Right atrium auricular region (tissue), 2 donors: ENCODE measurements around the gene CACNB4. TPM values are rescaled to one million over a fixed set of nuclear protein-coding genes. Genes with fewer than 3 reads are reported as not detected.

ENCODE experiments used
- DNase-seq: peaks from one replicate; pipeline ENCODE4 v3.0.0-alpha.2; 2019; ENCODE audit warnings: low spot score
- H3K27ac ChIP-seq, 2 donors: fragments of 200-600 bp; sonication (generic); 1 replicate in 1 of 2; 2 replicates in 1 of 2; pipeline ENCODE4 v1.5.1; 2016 to 2019
- H3K27me3 ChIP-seq, 2 donors: fragments of 200-600 bp; sonication (generic); one replicate each; pipeline versions ENCODE4 v1.5.1 to v1.6.0; 2017 to 2019
- H3K36me3 ChIP-seq: fragments of 200-600 bp; sonication (generic); one replicate; pipeline ENCODE4 v1.5.1; 2016
- H3K4me1 ChIP-seq, 2 donors: fragments of 200-600 bp; sonication (generic); one replicate each; pipeline versions ENCODE4 v1.5.1 to v1.6.0; 2017 to 2019
- H3K4me3 ChIP-seq, 2 donors: fragments of 200-600 bp; sonication (generic); 1 replicate in 1 of 2; 2 replicates in 1 of 2; pipeline ENCODE4 v1.5.1; 2017 to 2019; ENCODE audit warnings: mild to moderate bottlenecking in 1 of 2, moderate library complexity in 1 of 2
- H3K9me3 ChIP-seq, 2 donors: fragments of 200-600 bp; sonication (generic); one replicate each; pipeline ENCODE4 v1.5.1; 2019
- CTCF ChIP-seq, 2 donors: fragments of 200-600 bp; sonication (generic); IDR thresholded peaks; one replicate each; pipeline ENCODE4 v1.5.1; 2019; ENCODE audit warnings: antibody characterized with exemption in 2 of 2
- total RNA-seq, 2 donors: library from RNA; depleted of rRNA; stranded (reverse); fragments of >200 nt; gene quantifications; one replicate each; pipeline ENCODE4 v1.1.0, GENCODE V29; 2016

CACNB4 gene
- total RNA-seq, 2 donors from 2014 or later: 0.37 to 0.90 TPM

GRCh38 chr2:151904021-151904420, 194.8 kb downstream of the CACNB4 start:
- no peak overlapping the region for H3K4me3 ChIP-seq
- DNase-seq: no peak
- TF ChIP-seq CTCF (IDR thresholded peaks at IDR 0.05): no peak
- no peaks in the 10 kb centered on the region for H3K9me3 ChIP-seq
- H3K27me3 ChIP-seq: no peaks in the 10 kb centered on the region
- peaks cover 0 to 31% of the 10 kb centered on the region in 2 donors for H3K4me1 ChIP-seq
- H3K27ac ChIP-seq: no peak overlapping the region
- no peaks in the 10 kb centered on the region for H3K36me3 ChIP-seq

GRCh38 chr2:151902829-151903228, 196.0 kb downstream of the CACNB4 start:
- H3K27ac ChIP-seq: no peak overlapping the region
- no peaks in the 10 kb centered on the region for H3K36me3 ChIP-seq
- no peak for TF ChIP-seq CTCF (IDR thresholded peaks at IDR 0.05)
- no peaks in the 10 kb centered on the region for H3K9me3 ChIP-seq
- peaks cover 0 to 22% of the 10 kb centered on the region in 2 donors for H3K4me1 ChIP-seq
- no peak overlapping the region for H3K4me3 ChIP-seq
- H3K27me3 ChIP-seq: no peaks in the 10 kb centered on the region
- DNase-seq: no peak

- Histone ChIP-seq H3K9me3 (no peaks in the 10 kb centered on the region), H3K27me3 (no peaks in the 10 kb centered on the region), H3K4me3 (no peak overlapping the region), H3K4me1 (peaks cover 0 to 7% of the 10 kb centered on the region in 2 donors), H3K27ac (no peak overlapping the region), H3K36me3 (no peaks in the 10 kb centered on the region)
- no peak for TF ChIP-seq CTCF (IDR thresholded peaks at IDR 0.05)
- no peak for DNase-seq
Observed at GRCh38 chr2:151900331-151900730, 198.5 kb downstream of the CACNB4 start.

- H3K4me1 ChIP-seq: no peaks in the 10 kb centered on the region
- H3K9me3 ChIP-seq: no peaks in the 10 kb centered on the region
- no peaks in the 10 kb centered on the region for H3K27me3 ChIP-seq
- no peak overlapping the region for H3K4me3 ChIP-seq
- no peak for DNase-seq
- H3K27ac ChIP-seq: no peak overlapping the region
- TF ChIP-seq CTCF (IDR thresholded peaks at IDR 0.05): no peak
- no peaks in the 10 kb centered on the region for H3K36me3 ChIP-seq
Observed at GRCh38 chr2:151899156-151899555, 199.7 kb downstream of the CACNB4 start.

GRCh38 chr2:151891566-151892194, 207.2 kb downstream of the CACNB4 start:
- peak overlapping the region in 1 of 2 donors; percentile 16 for H3K4me3 ChIP-seq
- H3K9me3 ChIP-seq: no peaks in the 10 kb centered on the region
- no peaks in the 10 kb centered on the region for H3K27me3 ChIP-seq
- peaks cover 0 to 14% of the 10 kb centered on the region in 2 donors for H3K4me1 ChIP-seq
- TF ChIP-seq CTCF (IDR thresholded peaks at IDR 0.05): no peak
- no peaks in the 10 kb centered on the region for H3K36me3 ChIP-seq
- no peak overlapping the region for H3K27ac ChIP-seq
- DNase-seq: no peak

GRCh38 chr2:151887164-151887563, 211.7 kb downstream of the CACNB4 start:
- TF ChIP-seq CTCF (IDR thresholded peaks at IDR 0.05): no peak

More at GRCh38 chr2:151887164-151887563, 211.7 kb downstream of the CACNB4 start:
- H3K36me3 ChIP-seq: no peaks in the 10 kb centered on the region
- H3K9me3 ChIP-seq: no peaks in the 10 kb centered on the region
- H3K4me3 ChIP-seq: no peak overlapping the region
- peaks cover 0 to 14% of the 10 kb centered on the region in 2 donors for H3K4me1 ChIP-seq
- peak overlapping the region in 1 of 2 donors; percentile 28 for H3K27ac ChIP-seq
- no peak for DNase-seq
- no peaks in the 10 kb centered on the region for H3K27me3 ChIP-seq
